ENCODE measurements around the gene SLC22A23. TPM values are rescaled to one million over a fixed set of nuclear protein-coding genes. Genes with fewer than 3 reads are reported as not detected.

SLC22A23 gene
- total RNA-seq, 2 experiments from 2014 or later = not detected

GRCh38 chr6:3328796-3329195 is 128.1 kb downstream of the SLC22A23 start:
- no peak overlapping the region for H3K4me2 ChIP-seq (ENCODE audit: low read length)
- POLR2A ChIA-PET = no interaction called here

DNA sequence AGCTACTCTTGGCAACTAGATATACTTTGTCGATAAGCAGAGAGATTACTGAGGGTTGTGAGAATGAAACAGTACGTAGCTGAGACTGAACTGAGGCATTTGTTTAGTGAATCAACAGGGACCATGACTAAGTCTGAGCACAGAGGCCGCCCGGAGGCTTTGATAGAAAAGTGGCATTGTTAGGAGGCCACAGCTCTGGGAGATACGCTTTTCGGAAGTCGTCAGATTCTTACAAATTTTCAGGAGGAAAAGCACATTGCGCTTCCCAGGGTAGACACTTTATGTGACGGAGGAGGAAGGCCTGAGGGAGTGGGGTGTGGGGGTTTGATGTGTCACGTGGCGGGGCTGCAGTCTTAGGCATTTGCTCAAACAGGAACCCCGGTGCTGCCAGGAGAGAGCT is 128.7 kb downstream of the SLC22A23 start:
- Histone ChIP-seq H3K9me2 (ENCODE audit: insufficient read depth, low read length) (no peaks in the 10 kb centered on the region), H2AFZ (ENCODE audit: low read length) (no peak overlapping the region), H4K20me1 (ENCODE audit: insufficient read depth, low read length) (no peaks in the 10 kb centered on the region), H3K9me3 (ENCODE audit: low read length) (no peaks in the 10 kb centered on the region), H3K36me3 (ENCODE audit: insufficient read depth, low read length) (no peaks in the 10 kb centered on the region), H3K4me2 (ENCODE audit: low read length) (no peak overlapping the region), H3K27ac (ENCODE audit: low read depth, low read length, poor library complexity, severe bottlenecking) (no peak overlapping the region), H3K4me1 (ENCODE audit: insufficient read depth, low read length, poor library complexity, severe bottlenecking) (no peaks in the 10 kb centered on the region), H3K79me2 (ENCODE audit: insufficient read depth, low read depth, low read length) (no peaks in the 10 kb centered on the region), H3K4me3 (ENCODE audit: low read depth, low read length, poor library complexity, severe bottlenecking) (no peak overlapping the region)
- BruUV-seq (replicated peaks) = no TSS peak
- intact Hi-C loops (cut with micrococcal nuclease; ENCODE audit: unreplicated experiment) = no loop called here
- ChIA-PET POLR2A (no interaction called here), CTCF (ENCODE audit: unreplicated experiment) (interaction anchor here (0.6 kb wide), 2 partner anchors 62 to 417 kb away, joined by 3 read pairs; no protein-coding TSS in a partner anchor)
- no peak for DNase-seq (ENCODE audit: low spot score)
- TF ChIP-seq EZH2phosphoT487 (IDR thresholded peaks at IDR 0.05; ENCODE audit: borderline replicate concordance, low read depth, low read length) = no peak
- TF ChIP-seq, protein P1, sequence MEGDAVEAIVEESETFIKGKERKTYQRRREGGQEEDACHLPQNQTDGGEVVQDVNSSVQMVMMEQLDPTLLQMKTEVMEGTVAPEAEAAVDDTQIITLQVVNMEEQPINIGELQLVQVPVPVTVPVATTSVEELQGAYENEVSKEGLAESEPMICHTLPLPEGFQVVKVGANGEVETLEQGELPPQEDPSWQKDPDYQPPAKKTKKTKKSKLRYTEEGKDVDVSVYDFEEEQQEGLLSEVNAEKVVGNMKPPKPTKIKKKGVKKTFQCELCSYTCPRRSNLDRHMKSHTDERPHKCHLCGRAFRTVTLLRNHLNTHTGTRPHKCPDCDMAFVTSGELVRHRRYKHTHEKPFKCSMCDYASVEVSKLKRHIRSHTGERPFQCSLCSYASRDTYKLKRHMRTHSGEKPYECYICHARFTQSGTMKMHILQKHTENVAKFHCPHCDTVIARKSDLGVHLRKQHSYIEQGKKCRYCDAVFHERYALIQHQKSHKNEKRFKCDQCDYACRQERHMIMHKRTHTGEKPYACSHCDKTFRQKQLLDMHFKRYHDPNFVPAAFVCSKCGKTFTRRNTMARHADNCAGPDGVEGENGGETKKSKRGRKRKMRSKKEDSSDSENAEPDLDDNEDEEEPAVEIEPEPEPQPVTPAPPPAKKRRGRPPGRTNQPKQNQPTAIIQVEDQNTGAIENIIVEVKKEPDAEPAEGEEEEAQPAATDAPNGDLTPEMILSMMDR (conservative IDR thresholded peaks at IDR 0.05; ENCODE audit: low read length) = no peak

More at GRCh38 chr6:3328796-3329195, 128.1 kb downstream of the SLC22A23 start:
- Histone ChIP-seq H3K4me3 (ENCODE audit: low read depth, low read length, poor library complexity, severe bottlenecking) (no peak overlapping the region), H4K20me1 (ENCODE audit: insufficient read depth, low read length) (no peaks in the 10 kb centered on the region), H2AFZ (ENCODE audit: low read length) (no peak overlapping the region), H3K9me2 (ENCODE audit: insufficient read depth, low read length) (no peaks in the 10 kb centered on the region), H3K79me2 (ENCODE audit: insufficient read depth, low read depth, low read length) (no peaks in the 10 kb centered on the region), H3K9me3 (ENCODE audit: low read length) (no peaks in the 10 kb centered on the region), H3K27ac (ENCODE audit: low read depth, low read length, poor library complexity, severe bottlenecking) (no peak overlapping the region), H3K4me1 (ENCODE audit: insufficient read depth, low read length, poor library complexity, severe bottlenecking) (no peaks in the 10 kb centered on the region), H3K36me3 (ENCODE audit: insufficient read depth, low read length) (no peaks in the 10 kb centered on the region)
- CTCF ChIA-PET (ENCODE audit: unreplicated experiment) = interaction anchor here (0.6 kb wide), 1 partner anchor 417 kb away, joined by 3 read pairs; no protein-coding TSS in a partner anchor
- TF ChIP-seq, protein P1 (conservative IDR thresholded peaks at IDR 0.05; ENCODE audit: low read length) = no peak
- no peak for TF ChIP-seq EZH2phosphoT487 (IDR thresholded peaks at IDR 0.05; ENCODE audit: borderline replicate concordance, low read depth, low read length)
- no TSS peak for BruUV-seq (replicated peaks)
- intact Hi-C loops (cut with micrococcal nuclease; ENCODE audit: unreplicated experiment) = no loop called here
- DNase-seq (ENCODE audit: low spot score) = no peak

DNA sequence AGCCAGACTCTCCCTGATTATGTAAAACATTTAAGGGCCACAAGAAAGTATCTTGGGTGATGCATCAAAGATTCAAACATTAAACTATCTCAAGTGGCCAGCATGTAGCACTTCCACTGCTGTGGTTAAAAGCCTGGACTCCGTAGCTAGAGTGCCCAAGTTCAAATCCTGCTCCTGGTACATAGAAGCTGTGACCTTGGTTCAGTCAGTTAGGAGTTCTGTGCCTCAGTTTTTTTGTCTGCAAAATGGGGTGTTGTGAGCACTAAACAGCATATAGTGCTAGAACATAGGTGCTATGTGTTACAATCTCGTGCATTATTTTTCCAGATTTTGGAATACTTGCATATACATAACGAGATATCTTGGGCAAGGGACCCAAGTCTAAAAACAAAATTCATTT is 129.4 kb downstream of the SLC22A23 start:
- Histone ChIP-seq H4K20me1 (ENCODE audit: insufficient read depth, low read length) (no peaks in the 10 kb centered on the region), H3K9me2 (ENCODE audit: insufficient read depth, low read length) (no peaks in the 10 kb centered on the region), H3K36me3 (ENCODE audit: insufficient read depth, low read length) (no peaks in the 10 kb centered on the region), H3K4me2 (ENCODE audit: low read length) (no peak overlapping the region), H2AFZ (ENCODE audit: low read length) (no peak overlapping the region), H3K27ac (ENCODE audit: low read depth, low read length, poor library complexity, severe bottlenecking) (no peak overlapping the region), H3K4me1 (ENCODE audit: insufficient read depth, low read length, poor library complexity, severe bottlenecking) (no peaks in the 10 kb centered on the region), H3K9me3 (ENCODE audit: low read length) (no peaks in the 10 kb centered on the region), H3K79me2 (ENCODE audit: insufficient read depth, low read depth, low read length) (no peaks in the 10 kb centered on the region), H3K4me3 (ENCODE audit: low read depth, low read length, poor library complexity, severe bottlenecking) (no peak overlapping the region)
- CTCF ChIA-PET (ENCODE audit: unreplicated experiment) = interaction anchor here (0.6 kb wide), 1 partner anchor 63 kb away, joined by 3 read pairs; no protein-coding TSS in a partner anchor
- no peak for DNase-seq (ENCODE audit: low spot score)
- no peak for TF ChIP-seq EZH2phosphoT487 (IDR thresholded peaks at IDR 0.05; ENCODE audit: borderline replicate concordance, low read depth, low read length)
- TF ChIP-seq, protein P1 (conservative IDR thresholded peaks at IDR 0.05; ENCODE audit: low read length) = no peak
- POLR2A ChIA-PET = no interaction called here
- no TSS peak for BruUV-seq (replicated peaks)
- intact Hi-C loops (cut with micrococcal nuclease; ENCODE audit: unreplicated experiment) = no loop called here
